K562 (cell line): ENCODE measurements around the gene TGM1. TPM values are rescaled to one million over a fixed set of nuclear protein-coding genes. Genes with fewer than 3 reads are reported as not detected.

ENCODE experiments used
- ATAC-seq: fragments of 200-7000 bp; cut with Tn5 transposase; 3 replicates; pipeline ENCODE4 v1.9.1; 2020; ENCODE audit warnings: moderate library complexity
- BruUV-seq: library from RNA; stranded (reverse); fragments of 400-500 nt; replicated peaks from 2 replicates; lab custom pipeline; 2021; lab: Mats Ljungman, UMichigan
- CTCF ChIA-PET: fragments of 300-600 bp; formaldehyde crosslinking; extraction: SDS; loops from one replicate; lab custom pipeline; 2021; ENCODE audit warnings: low intra/inter-chr PET ratio; lab: Yijun Ruan, JAX
- POLR2A ChIA-PET: fragments of 300-600, 350-650 bp; sonication (Branson Sonifier 250); formaldehyde crosslinking; extraction: SDS; loops from one replicate; lab custom pipeline; 2021; ENCODE audit warnings: antibody characterized with exemption, inconsistent platforms; lab: Yijun Ruan, JAX
- DNase-seq, 4 experiments: peaks; one replicate each; pipeline versions ENCODE4 v3.0.0 to v3.0.0-alpha.2; 2011 to 2018; ENCODE audit warnings: low spot score in 3 of 4, mixed read lengths in 3 of 4; ENCODE audit errors: extremely low read depth in 1 of 4
- FAIRE-seq: peaks from 2 replicates; lab custom pipeline; 2011; peaks lifted over from hg19 to GRCh38; lab: Jason Lieb, UNC
- H2AFZ ChIP-seq: 2 replicates; pipeline ENCODE4 v1.6.0; 2011; ENCODE audit warnings: low read depth, low read length, control low read depth, inconsistent platforms
- H3K27ac ChIP-seq: fragments of 200-600 bp; 3 replicates; pipeline ENCODE4 v1.8.0; 2011; ENCODE audit warnings: low read depth, mild to moderate bottlenecking, control low read depth, inconsistent platforms, low read length, moderate library complexity, mixed read lengths; ENCODE audit errors: extremely low read depth
- H3K27me3 ChIP-seq, 2 experiments: fragments of 300-600 bp in 1 of 2; 2 replicates in 1 of 2; 3 replicates in 1 of 2; pipeline versions ENCODE4 v1.6.0 to v1.8.0; 2011; ENCODE audit warnings: inconsistent platforms in 2 of 2, low read length in 2 of 2, mild to moderate bottlenecking in 1 of 2, mixed read lengths in 1 of 2, moderate library complexity in 1 of 2; ENCODE audit not compliant: control insufficient read depth in 2 of 2, insufficient read depth in 2 of 2
- H3K36me3 ChIP-seq: fragments of 300-600 bp; 3 replicates; pipeline ENCODE4 v1.8.0; 2011; ENCODE audit warnings: mild to moderate bottlenecking, low read length, inconsistent platforms; ENCODE audit not compliant: control insufficient read depth, insufficient read depth
- H3K4me1 ChIP-seq, 2 experiments: fragments of 200-600 bp in 1 of 2; replicated peaks in 1 of 2; 2 replicates in 1 of 2; 3 replicates in 1 of 2; pipeline versions ENCODE4 v1.5.1 to v1.8.0; 2011; ENCODE audit warnings: inconsistent platforms in 2 of 2, low read length in 2 of 2, mild to moderate bottlenecking in 1 of 2, mixed read lengths in 1 of 2, moderate library complexity in 1 of 2; ENCODE audit not compliant: control insufficient read depth in 2 of 2, insufficient read depth in 2 of 2
- H3K4me2 ChIP-seq: 2 replicates; pipeline ENCODE4 v1.6.1; 2011; ENCODE audit warnings: low read length, control low read depth, inconsistent platforms, mixed read lengths; ENCODE audit not compliant: insufficient read depth
- H3K4me3 ChIP-seq: fragments of 200-600 bp; sonication (generic), shearing (Covaris generic); 2 replicates; pipeline ENCODE4 v1.5.1; 2016; ENCODE audit warnings: control low read depth, inconsistent platforms
- H3K79me2 ChIP-seq: fragments of 200-600 bp; 3 replicates; pipeline ENCODE4 v1.8.0; 2011; ENCODE audit warnings: low read length, inconsistent platforms; ENCODE audit not compliant: control insufficient read depth, insufficient read depth
- H3K9ac ChIP-seq, 2 experiments: 2 replicates each; pipeline versions ENCODE4 v1.6.0 to v1.6.1; 2011; ENCODE audit warnings: low read depth in 2 of 2, low read length in 2 of 2, control low read depth in 1 of 2, inconsistent platforms in 1 of 2, mild to moderate bottlenecking in 1 of 2, mixed read lengths in 1 of 2; ENCODE audit not compliant: insufficient read depth in 1 of 2
- H3K9me1 ChIP-seq: one replicate; pipeline ENCODE4 v1.6.0; 2011; ENCODE audit warnings: inconsistent platforms, mild to moderate bottlenecking, low read length, moderate library complexity; ENCODE audit not compliant: control insufficient read depth, insufficient read depth
- H3K9me3 ChIP-seq: replicated peaks from 2 replicates; pipeline ENCODE4 v1.5.1; 2011; ENCODE audit warnings: low read depth, low read length, inconsistent platforms; ENCODE audit not compliant: control insufficient read depth, insufficient read depth
- H4K20me1 ChIP-seq: replicated peaks from 2 replicates; pipeline ENCODE4 v1.6.1; 2011; ENCODE audit warnings: low read length, inconsistent platforms, mixed read lengths; ENCODE audit not compliant: control insufficient read depth, insufficient read depth
- BHLHE40 ChIP-seq: IDR thresholded peaks from 2 replicates; pipeline ENCODE4 v1.6.1; 2011; ENCODE audit warnings: low read length, improper control_type of control experiment
- JUNB ChIP-seq: fragments of 450-650 bp; formaldehyde crosslinking; conservative IDR thresholded peaks from 2 replicates; pipeline ENCODE4 v1.4.0; 2020; ENCODE audit warnings: mild to moderate bottlenecking
- SRSF1 ChIP-seq: fragments of 200-400 bp; formaldehyde crosslinking; IDR thresholded peaks from 2 replicates; pipeline ENCODE4 v1.6.1; 2017; ENCODE audit warnings: mild to moderate bottlenecking, low read depth, low read length, moderate library complexity
- ZNF23 ChIP-seq: fragments of 250-450 bp; sonication (Bioruptor Pico); IDR thresholded peaks from 2 replicates; pipeline ENCODE4 v1.4.0; 2020; ENCODE audit warnings: mild to moderate bottlenecking
- WGBS: fragments of 100-300 bp; shearing (Covaris generic); methylation state at CpG from one replicate; pipeline ENCODE4 v1.1.6; 2016; ENCODE audit warnings: low coverage, mixed read lengths; ENCODE audit not compliant: insufficient coverage; ENCODE audit errors: missing lambda C conversion rate; 5-methylcytosine and 5-hydroxymethylcytosine counted together
- in situ Hi-C: fragments of 300-500 bp; cut with MboI; formaldehyde crosslinking; loops from 4 replicates; pipeline ENCODE4 v1.15.0; 2018; ENCODE audit warnings: inconsistent platforms, mixed read lengths
- intact Hi-C: fragments of 100-400 bp; cut with micrococcal nuclease; formaldehyde crosslinking; loops from 2 replicates; pipeline ENCODE4 v1.14.2; 2022
- polyA plus RNA-seq, 8 experiments: library from polyadenylated mRNA; depleted of rRNA in 4 of 8; stranded (reverse) in 5 of 8; unstranded in 3 of 8; fragments of >200 nt; fragmentation: Nextera tagmentation in 2 of 8; fragmentation: Illumina TruSeq in 1 of 8; extraction: Ambion mirVana in 2 of 8; extraction: Trizol in 1 of 8; gene quantifications; 2 replicates each; pipeline versions ENCODE4 v1.2.1 to v1.2.3, GENCODE V29; 2011 to 2014; ENCODE audit warnings: inconsistent platforms in 1 of 8, missing spikeins in 1 of 8
- total RNA-seq, 7 experiments: library from RNA; depleted of rRNA in 6 of 7; stranded (reverse); fragments of >200 nt in 6 of 7; fragmentation: Illumina TruSeq in 2 of 7; extraction: Trizol in 2 of 7; gene quantifications; 2 replicates each; pipeline versions ENCODE4 v1.2.1 to v1.2.3, GENCODE V29; 2011 to 2021; ENCODE audit warnings: low replicate concordance in 1 of 7

Gene TGM1
- total and polyA plus RNA-seq, 9 of the 15 experiments (the other 6 are each of a cell fraction or from before 2014, with no cell fraction given): 0.13 to 4.4 (median 0.88) TPM

DNA sequence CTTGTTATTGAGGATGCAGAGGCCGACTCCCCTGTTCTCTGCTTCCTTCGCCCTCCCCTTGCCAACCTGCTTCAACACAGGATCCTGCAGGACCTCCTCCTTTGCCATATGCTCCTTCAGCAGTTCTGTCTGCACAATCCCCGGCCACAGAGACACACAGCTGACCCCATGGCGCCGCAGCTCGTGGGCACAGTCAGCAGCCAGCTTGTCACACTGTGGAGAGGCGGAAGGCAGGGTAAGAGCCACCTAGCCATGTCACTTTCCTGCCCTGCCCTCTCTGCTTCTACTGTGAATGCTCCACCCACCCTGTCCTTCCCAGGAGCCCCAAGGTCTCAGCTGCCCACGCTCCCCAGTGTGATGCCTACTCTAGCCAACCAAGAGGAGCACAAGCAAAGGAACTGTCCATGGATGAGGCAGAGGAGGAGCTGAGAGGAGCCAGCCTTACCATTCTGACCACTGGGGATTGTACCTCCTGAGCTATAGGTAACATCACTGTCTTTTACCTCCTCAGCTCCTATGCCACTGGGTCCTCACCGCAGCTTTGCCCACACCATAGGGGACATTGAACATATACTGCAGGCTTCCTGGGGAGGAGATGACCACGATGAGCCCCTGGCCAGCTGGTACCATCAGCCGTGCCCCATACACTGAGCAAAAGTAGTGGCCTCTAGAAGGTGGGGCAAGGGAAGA is 29.3 kb upstream of the TGM1 start:
- TF ChIP-seq JUNB (CRISPR knock-in tag) (no peak), ZNF23 (no peak), SRSF1 (no peak)
- no peak overlapping the region for H3K4me2 ChIP-seq
- H3K36me3 ChIP-seq: peaks cover 40% of the 10 kb centered on the region
- no peaks in the 10 kb centered on the region for H3K9me3 ChIP-seq
- peaks cover 0 to 6% of the 10 kb centered on the region in 2 experiments; a peak in 3 of 5 replicates for H3K4me1 ChIP-seq
- no peak for FAIRE-seq
- H3K9ac ChIP-seq: peak overlapping the region in 1 of 2 experiments; percentile 50; a peak in 1 of 4 replicates
- ChIA-PET POLR2A (interaction anchor here (0.6 to 1.0 kb wide), 3 partner anchors 26 to 50 kb away, joined by 3 to 4 read pairs (median 3); partner anchors contain the start of gene TINF2), CTCF (no interaction called here)
- H3K27ac ChIP-seq: no peak overlapping the region
- 75% methylated on average over 9 of the region's 11 CpGs for WGBS
- no peaks in the 10 kb centered on the region for H3K79me2 ChIP-seq
- no peaks in the 10 kb centered on the region for H3K27me3 ChIP-seq
- peaks cover 3% of the 10 kb centered on the region for H3K9me1 ChIP-seq
- ATAC-seq: no peak
- H4K20me1 ChIP-seq: no peaks in the 10 kb centered on the region
- intact Hi-C loops: no loop called here
- H3K4me3 ChIP-seq: no peak overlapping the region
- H2AFZ ChIP-seq: no peak overlapping the region
- in situ Hi-C loops: loop anchor here (10.0 kb wide), 1 partner anchor 277 kb away; no protein-coding TSS in a partner anchor
- DNase-seq: no peak
- no TSS peak for BruUV-seq

DNA sequence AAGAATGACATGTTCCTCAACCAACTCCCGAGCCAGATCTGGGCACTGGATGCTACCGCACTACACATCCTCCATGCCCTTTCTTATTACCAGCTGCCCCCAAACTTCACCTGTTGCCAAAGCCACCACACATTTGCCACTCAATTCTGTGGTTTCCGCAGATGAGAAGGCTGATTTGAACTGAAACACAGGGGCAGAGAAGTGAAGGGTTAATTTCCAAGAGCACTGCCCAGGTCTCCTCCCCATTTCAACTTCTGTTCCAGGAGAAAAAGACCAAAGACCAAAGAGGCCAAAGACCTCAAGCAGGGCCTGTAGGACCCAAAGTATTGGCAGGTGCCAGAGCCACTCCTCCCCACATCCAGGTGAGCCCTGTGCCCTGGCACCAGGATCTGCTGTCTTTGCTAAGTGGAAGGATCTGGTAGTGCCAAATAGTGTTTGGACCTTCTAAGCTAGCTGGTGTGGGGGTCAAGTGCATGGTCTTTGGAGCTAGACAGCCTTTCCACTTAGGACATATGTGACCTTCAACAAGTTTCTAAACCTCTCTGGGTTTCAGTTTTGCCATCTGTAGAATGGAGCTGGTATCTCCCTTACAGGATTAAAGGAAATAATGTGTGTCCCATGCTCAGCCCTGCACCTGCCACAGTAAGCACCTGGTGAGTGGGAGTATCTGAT is 28.6 kb upstream of the TGM1 start:
- no peaks in the 10 kb centered on the region for H4K20me1 ChIP-seq
- H3K9ac ChIP-seq: no peak overlapping the region
- no peak overlapping the region for H3K4me2 ChIP-seq
- POLR2A ChIA-PET: interaction anchor here (0.6 to 1.0 kb wide), 3 partner anchors 27 to 49 kb away, joined by 3 to 4 read pairs (median 4); partner anchors contain the start of gene TINF2
- ATAC-seq (no peak), DNase-seq (no peak), FAIRE-seq (no peak)
- no peaks in the 10 kb centered on the region for H3K79me2 ChIP-seq
- no peak overlapping the region for H3K4me3 ChIP-seq
- peaks cover 0 to 1% of the 10 kb centered on the region in 2 experiments; a peak in 2 of 5 replicates for H3K4me1 ChIP-seq
- in situ Hi-C loops (loop anchor here (10.0 kb wide), 1 partner anchor 277 kb away; no protein-coding TSS in a partner anchor), intact Hi-C loops (no loop called here)
- peaks cover 1% of the 10 kb centered on the region for H3K9me1 ChIP-seq
- no peak overlapping the region for H3K27ac ChIP-seq
- no peaks in the 10 kb centered on the region for H3K27me3 ChIP-seq
- no peak for TF ChIP-seq BHLHE40
- no peak overlapping the region for H2AFZ ChIP-seq
- CTCF ChIA-PET: no interaction called here
- no peaks in the 10 kb centered on the region for H3K9me3 ChIP-seq
- BruUV-seq: no TSS peak
- peaks cover 38% of the 10 kb centered on the region for H3K36me3 ChIP-seq
- 60% methylated on average over 2 of the region's 3 CpGs for WGBS
